ENCODE measurements around the gene FUT7. TPM values are rescaled to one million over a fixed set of nuclear protein-coding genes. Genes with fewer than 3 reads are reported as not detected.

The FUT7 gene
- total and polyA plus RNA-seq, 2 of the 8 experiments (the other 6 are each of a cell fraction or from before 2014, with no cell fraction given), result not detected

DNA sequence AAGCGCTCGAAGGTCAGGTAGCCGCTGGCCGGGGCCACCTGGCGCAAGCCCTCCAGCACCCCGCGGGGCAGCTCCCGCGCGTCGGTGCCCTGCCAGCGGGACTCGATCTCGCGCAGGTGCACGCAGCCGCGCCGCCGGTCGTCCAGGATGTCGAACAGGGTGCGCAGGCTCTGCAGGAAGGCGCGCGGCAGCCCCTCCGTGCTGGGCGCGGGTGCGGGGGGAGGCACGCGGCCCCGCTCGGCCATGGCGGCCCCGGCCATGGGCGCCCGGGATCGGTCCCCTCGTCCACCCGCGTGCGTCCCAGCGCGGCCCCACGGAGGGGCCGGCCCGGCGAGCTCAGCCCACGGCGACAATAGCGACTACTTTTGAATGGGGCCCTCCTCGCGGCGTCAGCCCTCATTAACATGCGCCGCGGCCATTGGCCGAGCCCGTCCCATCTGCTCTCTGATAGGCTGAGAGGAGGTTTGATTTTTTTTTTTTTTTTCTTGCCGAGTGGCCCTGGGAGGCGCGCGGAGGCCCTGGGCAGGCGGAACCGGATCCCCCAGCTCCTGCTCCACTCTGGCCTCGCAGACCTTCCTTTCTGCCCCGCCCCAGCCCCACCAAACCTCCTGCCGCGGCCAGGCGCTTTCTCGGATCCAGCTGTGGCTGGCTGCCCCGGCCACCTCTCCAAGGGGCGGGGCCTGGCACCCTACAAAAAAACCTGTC is 38.5 kb upstream of the FUT7 start, which contains the start of gene SAPCD2 (continued):
- TF ChIP-seq NRF1 (IDR thresholded peaks at IDR 0.05; ENCODE audit: low read depth, low read length) (0 out of 2 replicates have a peak, but pooled peaks have one; percentile 11), POLR2A (IDR thresholded peaks at IDR 0.05; ENCODE audit: control extremely low read depth in 1 of 2, low read depth in 2 of 2, low read length in 2 of 2) (peak in 1 of 2 experiments; percentile 49; a peak in 1 of 3 replicates), RFX5 (IDR thresholded peaks at IDR 0.05; ENCODE audit: borderline replicate concordance, low read depth, low read length) (no peak), HDAC2 (IDR thresholded peaks at IDR 0.05; ENCODE audit: borderline replicate concordance in 1 of 2, low read depth in 2 of 2, low read length in 2 of 2) (peak in 1 of 2 experiments; percentile 22; a peak in 1 of 4 replicates), JUN (IDR thresholded peaks at IDR 0.05; ENCODE audit: low read depth, low read length) (no peak), TEAD4 (IDR thresholded peaks at IDR 0.05; ENCODE audit: low read depth, low read length) (no peak), MAFK (IDR thresholded peaks at IDR 0.05; ENCODE audit: low read depth, low read length) (no peak), KDM5A (IDR thresholded peaks at IDR 0.05; ENCODE audit: low read length) (no peak), RNF2 (IDR thresholded peaks at IDR 0.05; ENCODE audit: borderline replicate concordance, low read depth, low read length, missing control alignments, poor library complexity, severe bottlenecking) (no peak), KDM1A (IDR thresholded peaks at IDR 0.05; ENCODE audit: borderline replicate concordance, low read length) (no peak), CHD1 (IDR thresholded peaks at IDR 0.05; ENCODE audit: low read depth, low read length) (no peak), ZNF274 (IDR thresholded peaks at IDR 0.05; ENCODE audit: borderline replicate concordance, extremely low read depth, low read length) (no peak), CBX5 (IDR thresholded peaks at IDR 0.05; ENCODE audit: low read depth, low read length) (no peak), NANOG (IDR thresholded peaks at IDR 0.05; ENCODE audit: insufficient read depth, low read depth, low read length, poor library complexity, severe bottlenecking) (no peak), TAF1 (IDR thresholded peaks at IDR 0.05; ENCODE audit: low read depth, low read length) (no peak; the same call in 1 of the 2 replicates), HDAC6 (IDR thresholded peaks at IDR 0.05; ENCODE audit: low read depth, low read length) (no peak)
- TF ChIP-seq, protein P1, sequence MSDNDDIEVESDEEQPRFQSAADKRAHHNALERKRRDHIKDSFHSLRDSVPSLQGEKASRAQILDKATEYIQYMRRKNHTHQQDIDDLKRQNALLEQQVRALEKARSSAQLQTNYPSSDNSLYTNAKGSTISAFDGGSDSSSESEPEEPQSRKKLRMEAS (IDR thresholded peaks at IDR 0.05), result peak; percentile 65
- TF ChIP-seq, protein P2, sequence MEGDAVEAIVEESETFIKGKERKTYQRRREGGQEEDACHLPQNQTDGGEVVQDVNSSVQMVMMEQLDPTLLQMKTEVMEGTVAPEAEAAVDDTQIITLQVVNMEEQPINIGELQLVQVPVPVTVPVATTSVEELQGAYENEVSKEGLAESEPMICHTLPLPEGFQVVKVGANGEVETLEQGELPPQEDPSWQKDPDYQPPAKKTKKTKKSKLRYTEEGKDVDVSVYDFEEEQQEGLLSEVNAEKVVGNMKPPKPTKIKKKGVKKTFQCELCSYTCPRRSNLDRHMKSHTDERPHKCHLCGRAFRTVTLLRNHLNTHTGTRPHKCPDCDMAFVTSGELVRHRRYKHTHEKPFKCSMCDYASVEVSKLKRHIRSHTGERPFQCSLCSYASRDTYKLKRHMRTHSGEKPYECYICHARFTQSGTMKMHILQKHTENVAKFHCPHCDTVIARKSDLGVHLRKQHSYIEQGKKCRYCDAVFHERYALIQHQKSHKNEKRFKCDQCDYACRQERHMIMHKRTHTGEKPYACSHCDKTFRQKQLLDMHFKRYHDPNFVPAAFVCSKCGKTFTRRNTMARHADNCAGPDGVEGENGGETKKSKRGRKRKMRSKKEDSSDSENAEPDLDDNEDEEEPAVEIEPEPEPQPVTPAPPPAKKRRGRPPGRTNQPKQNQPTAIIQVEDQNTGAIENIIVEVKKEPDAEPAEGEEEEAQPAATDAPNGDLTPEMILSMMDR (IDR thresholded peaks at IDR 0.05; ENCODE audit: control extremely low read depth in 1 of 3, insufficient read depth in 1 of 3, low read depth in 1 of 3, low read length in 3 of 3), result no peak
